ENCODE measurements around the gene LAMC1. TPM values are rescaled to one million over a fixed set of nuclear protein-coding genes. Genes with fewer than 3 reads are reported as not detected.

Gene LAMC1
- total RNA-seq, 4 donors from 2014 or later: 26.3 to 275 (median 60.0) TPM

- H3K4me1 ChIP-seq: peaks cover 0 to 6% (median 0%) of the 10 kb centered on the region in 3 donors
- H3K4me3 ChIP-seq: no peak overlapping the region
- WGBS, 2 donors: 71 to 83% methylated on average over 2 of the region's 2 CpGs
- no peak for DNase-seq
- H3K9me3 ChIP-seq: no peaks in the 10 kb centered on the region
- intact Hi-C loops (cut with DNase I): no loop called here
- H3K27ac ChIP-seq: no peak overlapping the region
- TF ChIP-seq POLR2A (IDR thresholded peaks at IDR 0.05) (no peak), CTCF (IDR thresholded peaks at IDR 0.05) (no peak)
- peaks cover 0 to 32% (median 0%) of the 10 kb centered on the region in 4 donors for H3K27me3 ChIP-seq
- H3K36me3 ChIP-seq: no peaks in the 10 kb centered on the region
Observed at GRCh38 chr1:183165456-183165855, 142.2 kb downstream of the LAMC1 start.

- TF ChIP-seq POLR2A (IDR thresholded peaks at IDR 0.05) (no peak), CTCF (IDR thresholded peaks at IDR 0.05) (no peak)
- no peak overlapping the region for H3K27ac ChIP-seq
- H3K9me3 ChIP-seq: no peaks in the 10 kb centered on the region
- H3K36me3 ChIP-seq: no peaks in the 10 kb centered on the region
- peaks cover 0 to 22% (median 0%) of the 10 kb centered on the region in 4 donors for H3K27me3 ChIP-seq
- intact Hi-C loops (cut with DNase I): no loop called here
- no peak for DNase-seq
- H3K4me1 ChIP-seq: peaks cover 0 to 5% (median 0%) of the 10 kb centered on the region in 3 donors
- no peak overlapping the region for H3K4me3 ChIP-seq
- WGBS, 2 donors: 92 to 95% methylated on average over 2 of the region's 2 CpGs
Observed at GRCh38 chr1:183166454-183166853, 143.2 kb downstream of the LAMC1 start.

- Histone ChIP-seq H3K4me1 (peaks cover 0 to 5% (median 0%) of the 10 kb centered on the region in 3 donors), H3K4me3 (no peak overlapping the region), H3K9me3 (no peaks in the 10 kb centered on the region), H3K27me3 (peaks cover 0 to 9% (median 0%) of the 10 kb centered on the region in 4 donors), H3K36me3 (no peaks in the 10 kb centered on the region), H3K27ac (no peak overlapping the region)
- TF ChIP-seq POLR2A (IDR thresholded peaks at IDR 0.05) (no peak), CTCF (IDR thresholded peaks at IDR 0.05) (no peak)
- intact Hi-C loops (cut with DNase I): no loop called here
- DNase-seq: no peak
- 64% methylated on average over 1 of the region's 1 CpG for WGBS, 2 donors
Observed at GRCh38 chr1:183167676-183168075, 144.5 kb downstream of the LAMC1 start.

DNA sequence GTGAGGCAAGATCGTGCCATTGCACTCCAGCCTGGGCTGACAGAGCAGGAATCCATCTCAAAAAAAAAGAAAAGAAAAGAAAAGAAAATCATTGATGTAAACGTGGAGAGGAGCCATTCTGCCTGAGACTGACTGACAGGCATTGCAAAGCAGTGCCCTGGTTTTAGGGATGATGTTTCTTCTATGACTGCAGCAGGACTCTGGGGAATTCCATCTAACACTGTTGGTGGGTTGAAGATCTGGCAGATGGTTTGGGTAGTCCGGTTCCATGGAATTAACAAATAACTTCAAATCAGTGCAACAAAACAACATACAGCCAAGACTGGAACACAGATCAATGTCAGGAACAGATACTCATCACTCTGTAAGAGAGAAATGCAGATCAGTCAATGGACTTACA lies 145.1 kb downstream of the LAMC1 start:
- no peaks in the 10 kb centered on the region for H3K36me3 ChIP-seq
- peaks cover 0 to 5% (median 0%) of the 10 kb centered on the region in 3 donors for H3K4me1 ChIP-seq
- DNase-seq: no peak
- TF ChIP-seq POLR2A (IDR thresholded peaks at IDR 0.05) (no peak), CTCF (IDR thresholded peaks at IDR 0.05) (no peak)
- 59 to 60% methylated on average over 3 of the region's 3 CpGs for WGBS, 2 donors
- H3K4me3 ChIP-seq: no peak overlapping the region
- H3K27me3 ChIP-seq: peaks cover 0 to 3% (median 0%) of the 10 kb centered on the region in 4 donors
- H3K27ac ChIP-seq: no peak overlapping the region
- intact Hi-C loops (cut with DNase I): no loop called here
- H3K9me3 ChIP-seq: no peaks in the 10 kb centered on the region

DNA sequence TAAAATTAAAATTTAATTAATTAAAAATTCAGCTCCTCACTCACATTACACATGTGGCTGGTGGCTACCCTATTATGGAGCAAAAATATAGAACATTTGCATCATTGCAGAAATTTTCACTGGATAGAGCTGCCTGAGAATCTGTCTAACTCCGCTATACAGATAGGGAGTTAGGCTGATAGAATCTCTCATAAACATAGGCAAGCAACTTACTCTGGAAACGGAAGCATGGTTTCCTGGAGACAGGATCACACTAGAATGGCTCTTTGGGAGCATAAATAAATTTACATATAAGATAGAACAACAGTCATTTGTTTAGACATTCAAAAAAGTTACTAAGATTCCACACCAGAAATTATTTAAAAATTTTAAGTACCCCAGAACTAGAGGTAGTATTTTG lies 150.6 kb downstream of the LAMC1 start:
- H3K9me3 ChIP-seq: no peaks in the 10 kb centered on the region
- no peaks in the 10 kb centered on the region for H3K36me3 ChIP-seq
- TF ChIP-seq POLR2A (IDR thresholded peaks at IDR 0.05) (no peak), CTCF (IDR thresholded peaks at IDR 0.05) (no peak)
- WGBS, 2 donors: 68 to 83% methylated on average over 2 of the region's 2 CpGs
- H3K27ac ChIP-seq: no peak overlapping the region
- H3K4me1 ChIP-seq: no peaks in the 10 kb centered on the region
- intact Hi-C loops (cut with DNase I): no loop called here
- H3K27me3 ChIP-seq: no peaks in the 10 kb centered on the region
- DNase-seq: no peak
- H3K4me3 ChIP-seq: no peak overlapping the region
